Gastrocnemius medialis (tissue), 4 donors: ENCODE measurements around the gene MAG. TPM values are rescaled to one million over a fixed set of nuclear protein-coding genes. Genes with fewer than 3 reads are reported as not detected.

Experiments used
- ATAC-seq, 2 donors: fragments of 150-250 bp; one replicate each; pipeline ENCODE4 v1.9.1; 2016
- DNase-seq, 2 donors: peaks; one replicate each; pipeline ENCODE4 v3.0.0-alpha.2; 2019
- H3K27ac ChIP-seq, 4 donors: fragments of 200-600 bp; sonication (generic); 1 replicate in 1 of 4; 2 replicates in 3 of 4; pipeline ENCODE4 v1.5.1; 2016 to 2018; ENCODE audit warnings: mild to moderate bottlenecking in 2 of 4, moderate library complexity in 1 of 4
- H3K27me3 ChIP-seq, 3 donors: fragments of 200-600 bp; sonication (generic) in 2 of 3; 1 replicate in 1 of 3; 2 replicates in 2 of 3; pipeline versions ENCODE4 v1.5.1 to v1.6.0; 2016 to 2019; ENCODE audit warnings: mild to moderate bottlenecking in 1 of 3, moderate library complexity in 1 of 3
- H3K36me3 ChIP-seq, 2 donors: fragments of 200-600 bp; sonication (generic) in 1 of 2; one replicate each; pipeline ENCODE4 v1.5.1; 2017 to 2018
- H3K4me1 ChIP-seq, 2 donors: fragments of 200-600 bp; sonication (generic) in 1 of 2; one replicate each; pipeline ENCODE4 v1.5.1; 2016 to 2017; ENCODE audit warnings: mild to moderate bottlenecking in 2 of 2
- H3K4me3 ChIP-seq, 4 donors: fragments of 200-600 bp; sonication (generic) in 3 of 4; 1 replicate in 1 of 4; 2 replicates in 3 of 4; pipeline ENCODE4 v1.5.1; 2016 to 2019; ENCODE audit warnings: mild to moderate bottlenecking in 2 of 4
- H3K9me3 ChIP-seq, 3 donors: fragments of 200-600 bp; sonication (generic) in 2 of 3; 1 replicate in 1 of 3; 2 replicates in 2 of 3; pipeline ENCODE4 v1.5.1; 2016 to 2019
- POLR2A ChIP-seq, 2 donors: fragments of 450-650 bp; IDR thresholded peaks; one replicate each; pipeline ENCODE4 v1.6.1; 2017; ENCODE audit warnings: antibody characterized with exemption in 2 of 2, mild to moderate bottlenecking in 2 of 2, moderate library complexity in 2 of 2
- in situ Hi-C, 4 donors: fragments of 200-750 bp; cut with MboI; loops; one replicate each; pipeline versions ENCODE4 v1.15.0 to v1.8.0; 2017; ENCODE audit warnings: low sequenced_read_pairs in 4 of 4
- intact Hi-C: fragments of 100-400 bp; cut with DNase I; formaldehyde crosslinking; loops from one replicate; pipeline ENCODE4 v1.15.1; 2023; ENCODE audit warnings: low total_unique reads
- total RNA-seq, 4 donors: library from RNA; depleted of rRNA; stranded (reverse); fragments of >200 nt; gene quantifications; one replicate each; pipeline versions ENCODE4 v1.1.0 to v1.2.3, GENCODE V29; 2016
- TF ChIP-seq, protein P1 (sequence below), 5 experiments: fragments of 450-650 bp in 3 of 5; fragments of 200-600 bp in 2 of 5; sonication (generic) in 2 of 5; IDR thresholded peaks in 4 of 5; conservative IDR thresholded peaks in 1 of 5; 1 replicate in 4 of 5; 2 replicates in 1 of 5; pipeline ENCODE4 v1.5.1; 2016 to 2019; ENCODE audit warnings: antibody characterized with exemption in 5 of 5, mild to moderate bottlenecking in 3 of 5, moderate library complexity in 3 of 5

Gene MAG
- total RNA-seq: 1 to 10 TPM in 1 of 4 donors, under 1 TPM in 1, not detected in 2; 0.24 to 1.5 TPM

- Histone ChIP-seq H3K27me3 (peaks cover 5 to 23% (median 22%) of the 10 kb centered on the region in 3 donors), H3K4me3 (no peak within 1 kb of the TSS), H3K4me1 (no peaks in the 10 kb centered on the region), H3K9me3 (no peaks in the 10 kb centered on the region), H3K36me3 (no peaks in the 10 kb centered on the region), H3K27ac (no peak within 1 kb of the TSS)
- ATAC-seq (no peak), DNase-seq (no peak)
- in situ Hi-C loops (no loop called here), intact Hi-C loops (no loop called here)
- TF ChIP-seq, protein P1, sequence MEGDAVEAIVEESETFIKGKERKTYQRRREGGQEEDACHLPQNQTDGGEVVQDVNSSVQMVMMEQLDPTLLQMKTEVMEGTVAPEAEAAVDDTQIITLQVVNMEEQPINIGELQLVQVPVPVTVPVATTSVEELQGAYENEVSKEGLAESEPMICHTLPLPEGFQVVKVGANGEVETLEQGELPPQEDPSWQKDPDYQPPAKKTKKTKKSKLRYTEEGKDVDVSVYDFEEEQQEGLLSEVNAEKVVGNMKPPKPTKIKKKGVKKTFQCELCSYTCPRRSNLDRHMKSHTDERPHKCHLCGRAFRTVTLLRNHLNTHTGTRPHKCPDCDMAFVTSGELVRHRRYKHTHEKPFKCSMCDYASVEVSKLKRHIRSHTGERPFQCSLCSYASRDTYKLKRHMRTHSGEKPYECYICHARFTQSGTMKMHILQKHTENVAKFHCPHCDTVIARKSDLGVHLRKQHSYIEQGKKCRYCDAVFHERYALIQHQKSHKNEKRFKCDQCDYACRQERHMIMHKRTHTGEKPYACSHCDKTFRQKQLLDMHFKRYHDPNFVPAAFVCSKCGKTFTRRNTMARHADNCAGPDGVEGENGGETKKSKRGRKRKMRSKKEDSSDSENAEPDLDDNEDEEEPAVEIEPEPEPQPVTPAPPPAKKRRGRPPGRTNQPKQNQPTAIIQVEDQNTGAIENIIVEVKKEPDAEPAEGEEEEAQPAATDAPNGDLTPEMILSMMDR (IDR thresholded peaks at IDR 0.05 in 4 of 5, conservative IDR thresholded peaks at IDR 0.05 in 1 of 5): no peak
- TF ChIP-seq POLR2A (IDR thresholded peaks at IDR 0.05): no peak
Measured at GRCh38 chr19:35291916-35292315, at the start of gene MAG. Gene MAG (plus strand): TSS chr19:35292161. CDS start chr19:35295409, 3,248 bp downstream.

- Histone ChIP-seq H3K27me3 (peaks cover 40 to 54% (median 45%) of the 10 kb centered on the region in 3 donors), H3K4me3 (no peak overlapping the region), H3K9me3 (peaks cover 0 to 8% (median 0%) of the 10 kb centered on the region in 3 donors), H3K36me3 (no peaks in the 10 kb centered on the region), H3K4me1 (no peaks in the 10 kb centered on the region), H3K27ac (no peak overlapping the region)
- DNase-seq: no peak
- TF ChIP-seq POLR2A (IDR thresholded peaks at IDR 0.05): no peak
- TF ChIP-seq, protein P1 (IDR thresholded peaks at IDR 0.05 in 4 of 5, conservative IDR thresholded peaks at IDR 0.05 in 1 of 5): no peak
- in situ Hi-C loops (no loop called here), intact Hi-C loops (no loop called here)
- ATAC-seq: no peak
Measured at GRCh38 chr19:35246466-35247092, 45.4 kb upstream of the MAG start.

DNA sequence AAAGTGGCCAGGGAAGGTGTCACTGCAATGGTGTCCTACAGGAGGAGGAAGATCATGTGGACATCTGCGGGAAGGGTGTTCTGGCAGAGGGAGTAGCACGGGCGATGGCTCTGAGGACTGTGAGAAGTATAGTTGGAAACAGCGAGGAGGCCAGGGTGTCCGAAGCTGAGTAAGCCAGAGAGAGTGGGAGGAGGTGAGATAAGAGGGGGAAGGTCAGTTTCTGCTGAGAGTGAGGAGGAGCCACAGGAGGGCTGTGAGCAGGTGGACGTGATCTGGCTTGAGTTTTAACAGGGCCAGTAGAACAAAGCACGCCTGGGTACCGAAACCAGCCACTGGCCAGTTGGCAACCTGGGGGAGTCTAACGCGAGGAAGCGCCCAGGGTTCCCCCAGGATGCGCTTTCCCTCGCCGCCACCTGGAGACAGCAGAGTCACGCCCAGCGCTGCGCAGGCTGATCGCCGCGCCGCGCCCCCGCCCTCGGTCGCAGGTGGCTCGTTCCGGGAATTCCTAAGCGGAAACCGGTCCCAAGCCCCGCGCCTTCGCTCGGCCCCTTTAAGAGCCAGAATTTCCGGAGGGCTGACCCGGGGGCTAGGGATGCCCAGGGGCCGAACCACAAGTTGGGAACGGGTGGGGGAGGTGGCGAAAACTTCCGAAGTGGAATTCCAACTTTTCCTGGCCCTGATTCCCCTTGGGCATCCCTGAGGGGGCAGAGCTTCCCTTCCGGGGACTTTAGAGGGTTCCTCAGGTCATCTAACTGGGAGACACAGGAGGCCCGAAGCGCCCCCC lies 44.2 kb upstream of the MAG start:
- intact Hi-C loops: no loop called here
- peak overlapping the region; percentile 39 to 57 (median 50) for H3K4me3 ChIP-seq
- ATAC-seq (peak; percentile 27 to 29), DNase-seq (no peak)
- H3K27me3 ChIP-seq: peaks cover 40 to 53% (median 40%) of the 10 kb centered on the region in 3 donors
- H3K9me3 ChIP-seq: no peaks in the 10 kb centered on the region
- H3K36me3 ChIP-seq: no peaks in the 10 kb centered on the region
- H3K4me1 ChIP-seq: no peaks in the 10 kb centered on the region
- no peak for TF ChIP-seq POLR2A (IDR thresholded peaks at IDR 0.05)
- TF ChIP-seq, protein P1 (IDR thresholded peaks at IDR 0.05 in 4 of 5, conservative IDR thresholded peaks at IDR 0.05 in 1 of 5): peak in 3 of 5 experiments; percentile 33 to 54 (median 47)
- in situ Hi-C loops: no loop called here
- H3K27ac ChIP-seq: peak overlapping the region; percentile 61 to 76 (median 72)

DNA sequence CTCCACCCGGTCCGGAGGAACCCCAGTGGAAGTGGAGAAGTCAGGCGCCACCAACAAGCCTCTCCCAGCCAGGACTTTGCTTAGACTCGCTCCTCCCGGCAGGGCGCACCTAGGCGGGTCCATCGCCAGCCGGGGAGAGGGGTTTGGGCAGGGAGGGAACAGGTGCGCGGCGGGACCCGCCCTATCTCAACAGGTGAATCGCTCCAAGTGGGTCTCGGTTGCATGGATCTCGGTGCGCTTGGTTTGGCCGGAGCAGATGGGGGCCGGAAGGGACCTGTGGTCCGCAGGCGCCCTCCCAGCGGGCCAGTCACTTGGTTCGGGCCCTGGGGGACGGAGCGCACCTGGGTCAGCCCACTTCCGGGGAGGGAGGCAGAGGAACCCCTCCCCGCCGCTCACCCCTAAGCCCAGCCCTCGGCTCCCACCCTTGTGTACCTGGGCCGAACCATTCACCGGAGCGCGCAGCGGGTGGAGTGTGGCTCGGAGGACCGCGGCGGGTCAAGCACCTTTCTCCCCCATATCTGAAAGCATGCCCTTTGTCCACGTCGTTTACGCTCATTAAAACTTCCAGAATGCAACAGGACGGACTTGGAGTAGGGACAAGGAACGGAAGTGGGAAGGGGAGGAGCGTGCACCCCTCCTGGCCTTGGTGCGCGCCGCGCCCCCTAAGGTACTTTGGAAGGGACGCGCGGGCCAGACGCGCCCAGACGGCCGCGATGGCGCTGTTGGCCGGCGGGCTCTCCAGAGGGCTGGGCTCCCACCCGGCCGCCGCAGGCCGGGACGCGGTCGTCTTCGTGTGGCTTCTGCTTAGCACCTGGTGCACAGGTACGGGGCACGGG lies 43.4 kb upstream of the MAG start, which contains the start of gene LSR:
LSR (plus strand) TSS at position 693 of the 836 bp plus-strand sequence; CDS start at position 714, 21 bp downstream.
- Histone ChIP-seq H3K36me3 (no peaks in the 10 kb centered on the region), H3K27me3 (peaks cover 37 to 53% (median 40%) of the 10 kb centered on the region in 3 donors), H3K9me3 (no peaks in the 10 kb centered on the region), H3K4me3 (peak within 1 kb of the TSS; percentile 39 to 57 (median 50)), H3K27ac (peak within 1 kb of the TSS; percentile 61 to 76 (median 72)), H3K4me1 (no peaks in the 10 kb centered on the region)
- DNase-seq (no peak), ATAC-seq (peak; percentile 21 to 38)
- intact Hi-C loops (no loop called here), in situ Hi-C loops (no loop called here)
- TF ChIP-seq, protein P1 (IDR thresholded peaks at IDR 0.05 in 4 of 5, conservative IDR thresholded peaks at IDR 0.05 in 1 of 5): no peak
- TF ChIP-seq POLR2A (IDR thresholded peaks at IDR 0.05): no peak
